ENCODE results near the gene RRAGA.

Gene RRAGA

GRCh38 chr9:19027825-19028224, 21.4 kb upstream of the RRAGA start:
- H3K27me3 ChIP-seq (ENCODE audit: control insufficient read depth, insufficient read depth, low read length, poor library complexity, severe bottlenecking), result no peaks in the 10 kb centered on the region
- H3K36me3 ChIP-seq (ENCODE audit: control insufficient read depth, insufficient read depth, low read length), result no peaks in the 10 kb centered on the region
- no peak overlapping the region for H3K27ac ChIP-seq (ENCODE audit: insufficient read depth, low read depth, low read length, poor library complexity, severe bottlenecking)
- 93 to 95% methylated on average over 21 to 22 of the region's 22 CpGs for WGBS, 2 experiments
- H3K4me1 ChIP-seq (ENCODE audit: control insufficient read depth, insufficient read depth, low read length), result no peaks in the 10 kb centered on the region
- no peak overlapping the region for H3K4me3 ChIP-seq (ENCODE audit: insufficient read depth, low read depth, low read length)
- H3K9me3 ChIP-seq (ENCODE audit: control insufficient read depth, low read length), result no peaks in the 10 kb centered on the region

DNA sequence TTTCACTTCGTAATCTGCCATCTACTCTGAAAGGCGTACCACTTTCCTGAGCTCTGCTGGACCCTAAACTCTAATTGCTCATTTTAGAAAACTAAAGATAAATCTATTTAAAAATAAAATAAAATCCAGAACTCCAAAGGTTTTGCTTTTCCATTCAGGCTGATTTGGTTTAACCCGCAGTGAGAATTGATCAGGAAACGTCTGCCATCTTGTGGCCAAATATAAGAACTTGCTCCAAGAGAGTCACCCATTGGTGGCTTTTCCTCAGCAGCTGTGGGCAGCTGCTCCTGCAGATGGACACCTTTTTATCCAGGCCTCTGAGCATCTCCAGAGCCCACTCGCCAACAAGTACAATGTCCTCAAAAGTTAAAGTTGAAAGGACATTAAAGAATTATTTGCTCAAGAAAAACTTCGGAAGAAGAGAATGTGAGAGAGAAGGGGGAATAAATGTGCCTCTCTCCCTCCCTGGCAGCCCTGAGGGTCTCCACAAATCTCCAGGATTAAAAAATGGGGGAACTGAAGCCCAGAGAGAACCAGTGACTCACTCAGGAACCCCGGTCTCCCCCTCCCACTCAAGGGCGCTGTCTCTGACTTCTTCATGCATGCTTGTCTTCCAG, 20.3 kb upstream of the RRAGA start:
- 34 to 37% methylated on average over 7 to 8 of the region's 8 CpGs for WGBS, 2 experiments
- Histone ChIP-seq H3K9me3 (ENCODE audit: control insufficient read depth, low read length) (no peaks in the 10 kb centered on the region), H3K4me1 (ENCODE audit: control insufficient read depth, insufficient read depth, low read length) (no peaks in the 10 kb centered on the region), H3K27ac (ENCODE audit: insufficient read depth, low read depth, low read length, poor library complexity, severe bottlenecking) (no peak overlapping the region), H3K4me3 (ENCODE audit: insufficient read depth, low read depth, low read length) (no peak overlapping the region), H3K36me3 (ENCODE audit: control insufficient read depth, insufficient read depth, low read length) (no peaks in the 10 kb centered on the region), H3K27me3 (ENCODE audit: control insufficient read depth, insufficient read depth, low read length, poor library complexity, severe bottlenecking) (no peaks in the 10 kb centered on the region)

- Histone ChIP-seq H3K4me1 (ENCODE audit: control insufficient read depth, insufficient read depth, low read length) (no peaks in the 10 kb centered on the region), H3K27ac (ENCODE audit: insufficient read depth, low read depth, low read length, poor library complexity, severe bottlenecking) (no peak overlapping the region), H3K27me3 (ENCODE audit: control insufficient read depth, insufficient read depth, low read length, poor library complexity, severe bottlenecking) (no peaks in the 10 kb centered on the region), H3K9me3 (ENCODE audit: control insufficient read depth, low read length) (no peaks in the 10 kb centered on the region), H3K36me3 (ENCODE audit: control insufficient read depth, insufficient read depth, low read length) (no peaks in the 10 kb centered on the region), H3K4me3 (ENCODE audit: insufficient read depth, low read depth, low read length) (no peak overlapping the region)
- WGBS, 2 experiments, result 77 to 83% methylated on average over 1 of the region's 1 CpG
Observed at GRCh38 chr9:19030899-19031298, 18.3 kb upstream of the RRAGA start.

DNA sequence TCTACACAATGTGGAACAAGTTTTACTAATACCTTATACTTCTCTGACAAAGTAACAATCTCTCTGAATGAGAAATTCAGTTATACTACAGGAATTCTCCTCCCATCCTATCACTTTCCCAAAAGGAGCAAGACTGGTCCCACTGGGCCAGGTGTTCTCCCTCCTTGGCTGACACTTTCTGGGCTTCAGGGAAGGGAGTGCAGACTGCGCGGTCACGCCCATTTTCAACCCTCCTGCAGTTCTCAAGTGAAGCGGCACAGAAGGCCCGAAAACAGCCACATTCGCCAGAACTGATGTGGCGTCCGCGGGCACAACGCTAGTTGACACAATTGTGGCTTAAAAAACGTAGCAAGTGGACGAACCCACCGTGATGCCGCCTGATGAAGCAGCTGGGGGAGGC, 16.8 kb upstream of the RRAGA start:
- H3K9me3 ChIP-seq (ENCODE audit: control insufficient read depth, low read length), result no peaks in the 10 kb centered on the region
- H3K27me3 ChIP-seq (ENCODE audit: control insufficient read depth, insufficient read depth, low read length, poor library complexity, severe bottlenecking), result no peaks in the 10 kb centered on the region
- 95% methylated on average over 14 of the region's 14 CpGs for WGBS, 2 experiments
- no peaks in the 10 kb centered on the region for H3K36me3 ChIP-seq (ENCODE audit: control insufficient read depth, insufficient read depth, low read length)
- no peak overlapping the region for H3K4me3 ChIP-seq (ENCODE audit: insufficient read depth, low read depth, low read length)
- no peaks in the 10 kb centered on the region for H3K4me1 ChIP-seq (ENCODE audit: control insufficient read depth, insufficient read depth, low read length)
- no peak overlapping the region for H3K27ac ChIP-seq (ENCODE audit: insufficient read depth, low read depth, low read length, poor library complexity, severe bottlenecking)

DNA sequence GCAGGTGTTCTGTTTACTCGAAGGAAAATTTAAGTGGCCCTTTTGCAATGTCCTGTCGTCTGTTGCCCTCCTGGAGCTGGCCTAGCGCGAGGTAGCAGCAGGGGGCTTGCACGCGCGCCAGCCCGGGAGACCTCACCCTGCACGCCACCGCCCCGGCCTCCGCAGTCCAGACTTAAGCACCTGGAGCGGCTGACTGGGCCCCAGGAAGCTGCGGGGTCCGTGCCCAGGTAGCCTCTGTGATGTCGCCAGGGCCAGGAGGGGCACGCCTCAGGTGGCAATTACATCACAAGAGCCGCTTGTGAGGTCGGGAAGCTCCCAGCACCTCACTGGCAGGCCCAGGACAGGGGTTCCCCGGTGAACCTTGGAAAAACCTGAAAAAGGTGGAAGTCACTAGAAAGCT, 16.2 kb upstream of the RRAGA start, which contains the start of gene SAXO1:
Gene SAXO1 (minus strand): TSS at position 195 of the 400 bp plus-strand sequence. CDS start 301 bp downstream, outside the sequence.
- H3K9me3 ChIP-seq (ENCODE audit: control insufficient read depth, low read length), result no peaks in the 10 kb centered on the region
- H3K36me3 ChIP-seq (ENCODE audit: control insufficient read depth, insufficient read depth, low read length), result no peaks in the 10 kb centered on the region
- H3K27ac ChIP-seq (ENCODE audit: insufficient read depth, low read depth, low read length, poor library complexity, severe bottlenecking), result no peak within 1 kb of the TSS
- 94 to 95% methylated on average over 20 of the region's 20 CpGs for WGBS, 2 experiments
- H3K27me3 ChIP-seq (ENCODE audit: control insufficient read depth, insufficient read depth, low read length, poor library complexity, severe bottlenecking), result no peaks in the 10 kb centered on the region
- no peaks in the 10 kb centered on the region for H3K4me1 ChIP-seq (ENCODE audit: control insufficient read depth, insufficient read depth, low read length)
- no peak within 1 kb of the TSS for H3K4me3 ChIP-seq (ENCODE audit: insufficient read depth, low read depth, low read length)

GRCh38 chr9:19036611-19037010, 12.6 kb upstream of the RRAGA start:
- no peaks in the 10 kb centered on the region for H3K4me1 ChIP-seq (ENCODE audit: control insufficient read depth, insufficient read depth, low read length)
- H3K27ac ChIP-seq (ENCODE audit: insufficient read depth, low read depth, low read length, poor library complexity, severe bottlenecking), result no peak overlapping the region
- no peak overlapping the region for H3K4me3 ChIP-seq (ENCODE audit: insufficient read depth, low read depth, low read length)
- no peaks in the 10 kb centered on the region for H3K36me3 ChIP-seq (ENCODE audit: control insufficient read depth, insufficient read depth, low read length)
- no peaks in the 10 kb centered on the region for H3K27me3 ChIP-seq (ENCODE audit: control insufficient read depth, insufficient read depth, low read length, poor library complexity, severe bottlenecking)
- 96% methylated on average over 5 of the region's 5 CpGs for WGBS, 2 experiments
- H3K9me3 ChIP-seq (ENCODE audit: control insufficient read depth, low read length), result no peaks in the 10 kb centered on the region

GRCh38 chr9:19049917-19050636, 850 bp downstream of the RRAGA start:
- peak overlapping the region; percentile 96 for H3K27ac ChIP-seq (ENCODE audit: insufficient read depth, low read depth, low read length, poor library complexity, severe bottlenecking)
- no peaks in the 10 kb centered on the region for H3K9me3 ChIP-seq (ENCODE audit: control insufficient read depth, low read length)
- peak overlapping the region; percentile 95 for H3K4me3 ChIP-seq (ENCODE audit: insufficient read depth, low read depth, low read length)
- H3K36me3 ChIP-seq (ENCODE audit: control insufficient read depth, insufficient read depth, low read length), result no peaks in the 10 kb centered on the region
- 5 to 6% methylated on average over 33 of the region's 33 CpGs for WGBS, 2 experiments
- H3K27me3 ChIP-seq (ENCODE audit: control insufficient read depth, insufficient read depth, low read length, poor library complexity, severe bottlenecking), result no peaks in the 10 kb centered on the region
- H3K4me1 ChIP-seq (ENCODE audit: control insufficient read depth, insufficient read depth, low read length), result peaks cover 10% of the 10 kb centered on the region

DNA sequence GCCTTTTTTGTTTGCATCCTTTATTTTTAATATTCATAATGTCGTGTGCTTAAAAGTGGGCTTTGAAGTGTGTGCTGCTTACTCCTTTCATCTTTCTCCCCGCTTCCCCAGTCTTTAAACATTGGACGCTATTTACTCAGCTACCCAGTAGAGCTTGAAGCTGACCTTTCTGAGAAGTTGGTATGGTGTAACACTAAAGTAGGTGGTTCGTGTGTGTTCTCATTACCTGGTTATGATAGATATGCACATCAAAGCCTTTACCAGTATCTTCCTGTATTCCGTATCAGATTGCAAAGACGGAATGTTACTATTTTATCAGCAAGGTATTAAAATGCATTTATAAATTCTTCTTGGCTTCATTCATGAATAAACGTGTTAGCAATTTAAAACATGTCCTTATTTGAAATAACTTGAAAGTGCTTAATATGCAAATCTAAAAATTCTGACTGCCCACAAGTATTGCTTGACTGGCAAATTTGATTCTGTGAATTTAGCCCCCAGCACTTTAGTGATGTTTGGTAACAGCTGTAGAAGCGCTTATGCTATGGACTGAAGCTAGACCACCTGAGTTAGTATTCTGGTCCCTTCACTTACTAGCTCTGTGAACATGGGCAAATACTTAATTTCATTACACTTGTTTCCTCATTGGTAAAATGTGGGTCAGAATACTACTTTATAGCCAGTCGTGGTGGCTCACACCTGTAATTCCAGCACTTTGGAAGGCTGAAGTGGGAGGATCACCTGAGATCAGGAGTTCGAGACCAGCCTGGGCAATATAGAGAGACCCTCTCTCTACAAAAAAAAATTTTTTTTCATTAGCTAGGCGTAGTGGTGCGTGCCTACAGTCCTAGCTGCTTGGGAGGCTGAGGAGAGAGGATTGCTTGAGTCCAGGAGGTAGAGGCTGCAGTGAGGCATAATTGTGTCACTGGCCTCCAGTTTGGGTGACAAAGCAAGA, 1.7 kb downstream of the RRAGA start:
- Histone ChIP-seq H3K4me3 (ENCODE audit: insufficient read depth, low read depth, low read length) (peak overlapping the region; percentile 95), H3K27ac (ENCODE audit: insufficient read depth, low read depth, low read length, poor library complexity, severe bottlenecking) (no peak overlapping the region), H3K9me3 (ENCODE audit: control insufficient read depth, low read length) (no peaks in the 10 kb centered on the region), H3K27me3 (ENCODE audit: control insufficient read depth, insufficient read depth, low read length, poor library complexity, severe bottlenecking) (no peaks in the 10 kb centered on the region), H3K36me3 (ENCODE audit: control insufficient read depth, insufficient read depth, low read length) (no peaks in the 10 kb centered on the region), H3K4me1 (ENCODE audit: control insufficient read depth, insufficient read depth, low read length) (peaks cover 10% of the 10 kb centered on the region)
- 69 to 93% methylated on average over 6 to 12 of the region's 12 CpGs for WGBS, 2 experiments

- peaks cover 28% of the 10 kb centered on the region for H3K36me3 ChIP-seq (ENCODE audit: control insufficient read depth, insufficient read depth, low read length)
- no peaks in the 10 kb centered on the region for H3K4me1 ChIP-seq (ENCODE audit: control insufficient read depth, insufficient read depth, low read length)
- H3K27ac ChIP-seq (ENCODE audit: insufficient read depth, low read depth, low read length, poor library complexity, severe bottlenecking), result no peak overlapping the region
- no peaks in the 10 kb centered on the region for H3K27me3 ChIP-seq (ENCODE audit: control insufficient read depth, insufficient read depth, low read length, poor library complexity, severe bottlenecking)
- H3K9me3 ChIP-seq (ENCODE audit: control insufficient read depth, low read length), result no peaks in the 10 kb centered on the region
- H3K4me3 ChIP-seq (ENCODE audit: insufficient read depth, low read depth, low read length), result no peak overlapping the region
Observed at GRCh38 chr9:19057033-19057432, 7.8 kb downstream of the RRAGA start.

- Histone ChIP-seq H3K36me3 (ENCODE audit: control insufficient read depth, insufficient read depth, low read length) (peaks cover 36% of the 10 kb centered on the region), H3K4me1 (ENCODE audit: control insufficient read depth, insufficient read depth, low read length) (no peaks in the 10 kb centered on the region), H3K9me3 (ENCODE audit: control insufficient read depth, low read length) (no peaks in the 10 kb centered on the region), H3K4me3 (ENCODE audit: insufficient read depth, low read depth, low read length) (no peak overlapping the region), H3K27ac (ENCODE audit: insufficient read depth, low read depth, low read length, poor library complexity, severe bottlenecking) (no peak overlapping the region), H3K27me3 (ENCODE audit: control insufficient read depth, insufficient read depth, low read length, poor library complexity, severe bottlenecking) (no peaks in the 10 kb centered on the region)
- WGBS, 2 experiments, result 95 to 96% methylated on average over 2 of the region's 2 CpGs
Observed at GRCh38 chr9:19074229-19074628, 25.0 kb downstream of the RRAGA start.

Data from ectodermal cell (in vitro differentiated cells).